GM12878 (cell line): ENCODE results near the gene CEP78. TPM values are rescaled to one million over a fixed set of nuclear protein-coding genes. Genes with fewer than 3 reads are reported as not detected.

ENCODE experiments used
- ATAC-seq: fragments of 200-7000 bp; cut with Tn5 transposase; 3 replicates; pipeline ENCODE4 v1.9.1; 2020; ENCODE audit warnings: mild to moderate bottlenecking, moderate library complexity
- BruUV-seq: library from RNA; stranded (reverse); fragments of 400-500 nt; replicated peaks from 2 replicates; lab custom pipeline; 2021; lab: Mats Ljungman, UMichigan
- CTCF ChIA-PET: fragments of 300-600 bp; sonication (Branson Sonifier 250); formaldehyde crosslinking; extraction: SDS; loops from one replicate; lab custom pipeline; 2021; ENCODE audit warnings: inconsistent platforms; lab: Yijun Ruan, JAX
- POLR2A ChIA-PET: fragments of 350-600 bp; formaldehyde crosslinking; extraction: SDS; loops from one replicate; lab custom pipeline; 2021; ENCODE audit warnings: inconsistent platforms; lab: Charles Lee
- RAD21 ChIA-PET: fragments of 300-600 bp; sonication (Branson Sonifier 250); formaldehyde crosslinking; loops from one replicate; lab custom pipeline; 2023; ENCODE audit warnings: antibody characterized with exemption; ENCODE audit not compliant: unreplicated experiment; lab: Charles Lee
- SMC1A ChIA-PET: fragments of 300-600 bp; sonication (Branson Sonifier 250); formaldehyde crosslinking; loops from one replicate; lab custom pipeline; 2023; ENCODE audit not compliant: unreplicated experiment, uncharacterized antibody; lab: Charles Lee
- DNase-seq: peaks from one replicate; pipeline ENCODE4 v3.0.0-alpha.2; 2011; ENCODE audit warnings: low read depth, low spot score
- FAIRE-seq: peaks from 3 replicates; lab custom pipeline; 2011; peaks lifted over from hg19 to GRCh38; lab: Jason Lieb, UNC
- H2AFZ ChIP-seq: 2 replicates; pipeline ENCODE4 v1.6.0; 2011; ENCODE audit warnings: low read depth, low read length, control low read depth; ENCODE audit not compliant: control insufficient read depth
- H3K27ac ChIP-seq: 2 replicates; pipeline ENCODE4 v1.5.1; 2011; ENCODE audit warnings: control low read depth; ENCODE audit not compliant: control insufficient read depth, insufficient read depth
- H3K27me3 ChIP-seq, 2 experiments: replicated peaks in 1 of 2; 2 replicates each; pipeline versions ENCODE4 v1.6.0 to v1.6.1; 2011; ENCODE audit warnings: low read length in 1 of 2; ENCODE audit not compliant: control insufficient read depth in 2 of 2, insufficient read depth in 2 of 2
- H3K36me3 ChIP-seq, 2 experiments: 2 replicates each; pipeline ENCODE4 v1.5.1; 2011; ENCODE audit warnings: low read length in 1 of 2; ENCODE audit not compliant: control insufficient read depth in 2 of 2, insufficient read depth in 2 of 2
- H3K4me1 ChIP-seq: 2 replicates; pipeline ENCODE4 v1.6.1; 2011; ENCODE audit warnings: mild to moderate bottlenecking, low read length, moderate library complexity, mixed read lengths; ENCODE audit not compliant: control insufficient read depth, insufficient read depth
- H3K4me2 ChIP-seq: 2 replicates; pipeline ENCODE4 v1.6.0; 2011; ENCODE audit warnings: control low read depth; ENCODE audit not compliant: control insufficient read depth, insufficient read depth
- H3K4me3 ChIP-seq: fragments of 200-600 bp; sonication (generic); 2 replicates; pipeline ENCODE4 v1.5.1; 2016
- H3K79me2 ChIP-seq: 2 replicates; pipeline ENCODE4 v1.6.0; 2011; ENCODE audit warnings: low read length; ENCODE audit not compliant: control insufficient read depth, insufficient read depth
- H3K9ac ChIP-seq: 2 replicates; pipeline ENCODE4 v1.8.0; 2011; ENCODE audit warnings: low read length, control low read depth, mixed read lengths; ENCODE audit not compliant: control insufficient read depth, insufficient read depth
- H3K9me3 ChIP-seq: replicated peaks from 3 replicates; pipeline ENCODE4 v1.5.1; 2011; ENCODE audit warnings: mild to moderate bottlenecking, low read length; ENCODE audit not compliant: control insufficient read depth, insufficient read depth
- H4K20me1 ChIP-seq: 2 replicates; pipeline ENCODE4 v1.6.0; 2011; ENCODE audit not compliant: control insufficient read depth, insufficient read depth
- ATF3 ChIP-seq: IDR thresholded peaks from 2 replicates; pipeline ENCODE4 v1.6.1; 2011; ENCODE audit warnings: low read depth, mild to moderate bottlenecking, low read length, moderate library complexity, borderline replicate concordance; ENCODE audit errors: extremely low read depth
- BCL11A ChIP-seq: IDR thresholded peaks from 2 replicates; pipeline ENCODE4 v1.6.1; 2011; ENCODE audit warnings: low read depth, low read length
- HSF1 ChIP-seq: fragments of 150-350 bp; IDR thresholded peaks from 2 replicates; pipeline ENCODE4 v1.6.1; 2014; ENCODE audit warnings: mild to moderate bottlenecking, low read depth, low read length
- KDM1A ChIP-seq: fragments of 200-600 bp; sonication (generic); IDR thresholded peaks from 2 replicates; pipeline ENCODE4 v1.6.1; 2016; ENCODE audit warnings: borderline replicate concordance
- MLLT1 ChIP-seq: fragments of 450-650 bp; IDR thresholded peaks from 2 replicates; pipeline ENCODE4 v1.6.1; 2016; ENCODE audit warnings: mild to moderate bottlenecking
- MYB ChIP-seq: fragments of 150-350 bp; IDR thresholded peaks from 2 replicates; pipeline ENCODE4 v1.6.1; 2014; ENCODE audit warnings: mild to moderate bottlenecking, low read depth, low read length, borderline replicate concordance
- NFYA ChIP-seq: IDR thresholded peaks from 2 replicates; pipeline ENCODE4 v1.6.1; 2011; ENCODE audit warnings: low read depth, mild to moderate bottlenecking, low read length, improper control_type of control experiment, borderline replicate concordance
- POLR2A ChIP-seq: IDR thresholded peaks from 2 replicates; pipeline ENCODE4 v1.6.1; 2011; ENCODE audit warnings: low read depth, mild to moderate bottlenecking, low read length
- REST ChIP-seq: IDR thresholded peaks from 2 replicates; pipeline ENCODE4 v1.6.1; 2012; ENCODE audit warnings: mild to moderate bottlenecking, low read depth, low read length
- ZSCAN29 ChIP-seq: fragments of 450-650 bp; IDR thresholded peaks from 2 replicates; pipeline ENCODE4 v1.6.1; 2017; ENCODE audit warnings: mild to moderate bottlenecking, moderate library complexity
- WGBS: methylation state at CpG from one replicate; pipeline ENCODE4 v1.1.6; 2016; ENCODE audit warnings: low lambda C conversion rate; ENCODE audit not compliant: insufficient replicate concordance, insufficient coverage; ENCODE audit errors: missing lambda C conversion rate; 5-methylcytosine and 5-hydroxymethylcytosine counted together
- in situ Hi-C: fragments of 300-500 bp; cut with MboI; formaldehyde crosslinking; loops from 9 replicates; pipeline ENCODE4 v1.14.3; 2018; ENCODE audit warnings: mixed read lengths
- intact Hi-C: fragments of 100-400 bp; cut with micrococcal nuclease; formaldehyde crosslinking; loops from one replicate; pipeline ENCODE4 v1.14.2; 2022; ENCODE audit not compliant: unreplicated experiment
- polyA plus RNA-seq, 11 experiments: library from polyadenylated mRNA; depleted of rRNA in 4 of 11; unstranded in 6 of 11; stranded (reverse) in 5 of 11; fragments of >200 nt; fragmentation: Nextera tagmentation in 4 of 11; fragmentation: Illumina TruSeq in 1 of 11; extraction: Ambion mirVana in 4 of 11; extraction: Trizol in 1 of 11; gene quantifications; 1 replicate in 1 of 11; 2 replicates in 10 of 11; pipeline versions ENCODE4 v1.2.1 to v1.2.3, GENCODE V29; 2011 to 2016; ENCODE audit warnings: inconsistent platforms in 2 of 11, missing spikeins in 2 of 11, low read depth in 1 of 11
- total RNA-seq, 4 experiments: library from RNA; depleted of rRNA in 3 of 4; stranded (reverse); fragments of >200 nt in 3 of 4; fragmentation: Illumina TruSeq in 1 of 4; extraction: Trizol in 1 of 4; gene quantifications; 2 replicates each; pipeline versions ENCODE4 v1.2.1 to v1.2.3, GENCODE V29; 2013 to 2021

CEP78 gene
- total and polyA plus RNA-seq, 10 of the 15 experiments (the other 5 are each of a cell fraction or from before 2014, with no cell fraction given) = 4.1 to 44.9 (median 27.9) TPM

- RAD21 ChIA-PET = no interaction called here
- no peak for ATAC-seq
Observed at GRCh38 chr9:78278177-78278777, 42.4 kb downstream of the CEP78 start.

GRCh38 chr9:78278801-78279200 is 42.9 kb downstream of the CEP78 start:
- ATAC-seq (no peak), DNase-seq (no peak), FAIRE-seq (no peak)
- ChIA-PET RAD21 (no interaction called here), SMC1A (interaction anchor here (0.7 to 1.1 kb wide), 2 partner anchors 19 to 26 kb away, joined by 3 to 4 read pairs; no protein-coding TSS in a partner anchor), CTCF (interaction anchor here (0.8 to 1.5 kb wide), 4 partner anchors 23 to 149 kb away, joined by 3 to 6 read pairs (median 4); no protein-coding TSS in a partner anchor), POLR2A (interaction anchor here (0.6 kb wide), 1 partner anchor 310 kb away, joined by 7 read pairs; no protein-coding TSS in a partner anchor)
- Histone ChIP-seq H3K79me2 (no peaks in the 10 kb centered on the region), H3K4me2 (no peak overlapping the region), H2AFZ (no peak overlapping the region), H3K9me3 (no peaks in the 10 kb centered on the region), H3K27ac (no peak overlapping the region), H3K4me3 (no peak overlapping the region), H3K9ac (no peak overlapping the region), H4K20me1 (no peaks in the 10 kb centered on the region), H3K4me1 (no peaks in the 10 kb centered on the region), H3K27me3 (no peaks in the 10 kb centered on the region), H3K36me3 (no peaks in the 10 kb centered on the region; a peak in 1 of 4 replicates)
- no CpG with 5 or more reads among the region's 1 CpG for WGBS
- BruUV-seq = no TSS peak
- intact Hi-C loops (no loop called here), in situ Hi-C loops (no loop called here)
- TF ChIP-seq MLLT1 (no peak), ZSCAN29 (no peak), BCL11A (no peak), MYB (no peak), POLR2A (no peak), ATF3 (no peak), REST (no peak), HSF1 (no peak)

More at GRCh38 chr9:78278177-78278777, 42.4 kb downstream of the CEP78 start:
- no peak overlapping the region for H2AFZ ChIP-seq
- H3K27ac ChIP-seq = no peak overlapping the region
- ChIA-PET CTCF (interaction anchor here (0.8 to 1.5 kb wide), 4 partner anchors 22 to 148 kb away, joined by 3 to 6 read pairs (median 4); no protein-coding TSS in a partner anchor), POLR2A (no interaction called here), SMC1A (interaction anchor here (0.7 to 1.4 kb wide), 3 partner anchors 17 to 26 kb away, joined by 3 to 4 read pairs (median 4); no protein-coding TSS in a partner anchor)
- H3K4me2 ChIP-seq = no peak overlapping the region
- H3K79me2 ChIP-seq = no peaks in the 10 kb centered on the region
- no peaks in the 10 kb centered on the region; a peak in 1 of 4 replicates for H3K36me3 ChIP-seq
- in situ Hi-C loops (no loop called here), intact Hi-C loops (no loop called here)
- no peak overlapping the region for H3K4me3 ChIP-seq
- no peak for TF ChIP-seq NFYA
- no peak for TF ChIP-seq KDM1A
- no peaks in the 10 kb centered on the region for H3K27me3 ChIP-seq
- no peaks in the 10 kb centered on the region for H4K20me1 ChIP-seq
- H3K4me1 ChIP-seq = no peaks in the 10 kb centered on the region
- FAIRE-seq = no peak
- BruUV-seq = no TSS peak
- DNase-seq = no peak
- no peak overlapping the region for H3K9ac ChIP-seq
- H3K9me3 ChIP-seq = no peaks in the 10 kb centered on the region
- WGBS = 72% methylated on average over 5 of the region's 5 CpGs
